A673 (cell line): ENCODE data around the gene ARF3. TPM values are rescaled to one million over a fixed set of nuclear protein-coding genes. Genes with fewer than 3 reads are reported as not detected.
A peak's percentile ranks its signal among the peaks of the same experiment; 100 is the strongest.

Source experiments
- BruUV-seq: library from RNA; stranded (reverse); fragments of 400-500 nt; replicated peaks from 2 replicates; lab custom pipeline; 2021; lab: Mats Ljungman, UMichigan
- CTCF ChIA-PET: fragments of 300-600 bp; sonication (Branson Sonifier 250); formaldehyde crosslinking; loops from one replicate; lab custom pipeline; 2022; ENCODE audit warnings: antibody characterized with exemption; lab: Charles Lee
- POLR2A ChIA-PET: fragments of 300-600 bp; sonication (Branson Sonifier 250); formaldehyde crosslinking; loops from one replicate; lab custom pipeline; 2022; ENCODE audit warnings: antibody characterized with exemption; ENCODE audit not compliant: low non-redundant PET; lab: Charles Lee
- DNase-seq: peaks from one replicate; pipeline ENCODE4 v3.0.0-alpha.2; 2015; ENCODE audit warnings: low spot score
- H3K27ac ChIP-seq: fragments of 200-600 bp; sonication (generic); 2 replicates; pipeline ENCODE4 v1.5.1; 2016; ENCODE audit warnings: mixed run types, low read depth, mild to moderate bottlenecking, mixed read lengths, antibody characterized with exemption, low read length; ENCODE audit not compliant: poor library complexity, severe bottlenecking
- H3K27me3 ChIP-seq: fragments of 200-600 bp; sonication (generic); replicated peaks from 2 replicates; pipeline ENCODE4 v1.6.1; 2017; ENCODE audit warnings: mixed run types, low read depth, mild to moderate bottlenecking, mixed read lengths, antibody characterized with exemption, low read length; ENCODE audit not compliant: insufficient read depth, poor library complexity
- H3K36me3 ChIP-seq: fragments of 200-600 bp; sonication (generic); 2 replicates; pipeline ENCODE4 v1.6.1; 2016; ENCODE audit warnings: mixed run types, mild to moderate bottlenecking, mixed read lengths, antibody characterized with exemption, low read length; ENCODE audit not compliant: insufficient read depth, poor library complexity, severe bottlenecking
- H3K4me1 ChIP-seq: fragments of 200-600 bp; sonication (generic); 2 replicates; pipeline ENCODE4 v1.6.1; 2017; ENCODE audit warnings: mixed run types, mild to moderate bottlenecking, mixed read lengths, antibody characterized with exemption, low read length; ENCODE audit not compliant: insufficient read depth, poor library complexity, severe bottlenecking
- H3K4me3 ChIP-seq: fragments of 200-600 bp; sonication (generic); 2 replicates; pipeline ENCODE4 v1.5.1; 2016; ENCODE audit warnings: low read depth, mixed run types, mild to moderate bottlenecking, mixed read lengths, low read length; ENCODE audit not compliant: poor library complexity, severe bottlenecking
- H3K9me3 ChIP-seq: fragments of 200-600 bp; sonication (generic); 2 replicates; pipeline ENCODE4 v1.6.1; 2016; ENCODE audit warnings: mixed run types, low read depth, mild to moderate bottlenecking, mixed read lengths, antibody characterized with exemption, low read length; ENCODE audit not compliant: poor library complexity, severe bottlenecking
- CTCF ChIP-seq: fragments of 300-800, 200-600 bp; sonication (generic); conservative IDR thresholded peaks from 2 replicates; pipeline ENCODE4 v1.5.1; 2017; ENCODE audit warnings: low read depth, mild to moderate bottlenecking, antibody characterized with exemption, low read length, moderate library complexity, mixed read lengths
- EZH2 ChIP-seq: fragments of 200-600 bp; sonication (generic); IDR thresholded peaks from 2 replicates; pipeline ENCODE4 v1.6.1; 2017; ENCODE audit warnings: borderline replicate concordance, low read depth, mild to moderate bottlenecking, mixed read lengths, antibody characterized with exemption, low read length; ENCODE audit not compliant: poor library complexity, severe bottlenecking
- intact Hi-C: fragments of 100-400 bp; cut with micrococcal nuclease; formaldehyde crosslinking; loops from one replicate; pipeline ENCODE4 v1.10.0; 2022; ENCODE audit not compliant: unreplicated experiment
- total RNA-seq: library from RNA; stranded (reverse); gene quantifications from 2 replicates; pipeline ENCODE4 v1.2.3, GENCODE V29; 2021

The ARF3 gene
- total RNA-seq, 1 experiment from 2014 or later: 183 TPM

DNA sequence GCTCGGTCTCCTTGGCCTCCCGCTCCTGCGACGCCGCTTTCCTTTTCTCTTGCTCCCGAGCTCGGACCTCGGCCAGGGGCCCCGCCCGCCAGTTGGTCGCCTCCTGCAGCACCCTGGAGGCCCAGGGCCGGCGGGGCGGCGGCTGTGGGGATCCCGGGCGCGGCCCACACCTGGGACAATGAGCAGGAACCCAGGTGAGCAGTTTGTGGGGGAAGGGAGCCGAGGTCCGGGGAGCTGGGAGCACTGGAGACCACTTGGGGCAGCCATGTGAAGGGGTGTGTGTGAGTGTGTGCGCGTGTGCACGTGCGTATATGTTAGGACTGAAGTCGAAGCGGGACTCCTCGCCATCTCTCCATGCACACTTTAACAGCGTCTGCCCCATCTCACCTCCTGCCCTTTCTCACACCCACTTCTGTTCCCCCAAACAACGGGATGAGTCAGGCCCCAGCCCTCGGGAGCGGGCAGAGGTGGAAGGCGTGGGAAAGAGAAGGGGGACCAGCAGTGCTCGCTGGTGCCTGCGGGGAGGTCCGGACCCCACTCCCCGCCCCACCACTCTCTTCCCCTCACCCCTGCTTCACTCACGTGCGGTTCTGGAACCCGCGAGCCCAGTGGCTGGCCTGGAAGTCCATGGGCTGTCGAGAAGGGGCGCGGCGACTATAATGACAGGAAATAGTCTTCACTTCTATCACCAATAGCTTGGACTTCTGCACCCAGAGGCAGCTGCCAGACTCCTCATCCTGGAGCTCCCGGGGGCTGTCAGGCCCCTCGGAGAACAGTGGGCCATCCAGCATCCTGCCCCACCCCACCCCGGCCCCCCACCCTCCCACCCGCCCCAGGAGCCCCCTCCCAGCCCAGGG is 41.4 kb upstream of the ARF3 start:
- TF ChIP-seq CTCF (no peak), EZH2 (no peak)
- H3K27me3 ChIP-seq: peaks cover 5% of the 10 kb centered on the region
- H3K4me1 ChIP-seq: peaks cover 28% of the 10 kb centered on the region
- DNase-seq: no peak
- H3K4me3 ChIP-seq: peak overlapping the region; percentile 42
- H3K27ac ChIP-seq: no peak overlapping the region
- H3K9me3 ChIP-seq: no peaks in the 10 kb centered on the region
- ChIA-PET CTCF (interaction anchor here (0.8 to 3.7 kb wide), 4 partner anchors 10 to 107 kb away, joined by 3 to 28 read pairs (median 4); no protein-coding TSS in a partner anchor), POLR2A (no interaction called here)
- intact Hi-C loops: no loop called here
- BruUV-seq: no TSS peak
- H3K36me3 ChIP-seq: peaks cover 4% of the 10 kb centered on the region

DNA sequence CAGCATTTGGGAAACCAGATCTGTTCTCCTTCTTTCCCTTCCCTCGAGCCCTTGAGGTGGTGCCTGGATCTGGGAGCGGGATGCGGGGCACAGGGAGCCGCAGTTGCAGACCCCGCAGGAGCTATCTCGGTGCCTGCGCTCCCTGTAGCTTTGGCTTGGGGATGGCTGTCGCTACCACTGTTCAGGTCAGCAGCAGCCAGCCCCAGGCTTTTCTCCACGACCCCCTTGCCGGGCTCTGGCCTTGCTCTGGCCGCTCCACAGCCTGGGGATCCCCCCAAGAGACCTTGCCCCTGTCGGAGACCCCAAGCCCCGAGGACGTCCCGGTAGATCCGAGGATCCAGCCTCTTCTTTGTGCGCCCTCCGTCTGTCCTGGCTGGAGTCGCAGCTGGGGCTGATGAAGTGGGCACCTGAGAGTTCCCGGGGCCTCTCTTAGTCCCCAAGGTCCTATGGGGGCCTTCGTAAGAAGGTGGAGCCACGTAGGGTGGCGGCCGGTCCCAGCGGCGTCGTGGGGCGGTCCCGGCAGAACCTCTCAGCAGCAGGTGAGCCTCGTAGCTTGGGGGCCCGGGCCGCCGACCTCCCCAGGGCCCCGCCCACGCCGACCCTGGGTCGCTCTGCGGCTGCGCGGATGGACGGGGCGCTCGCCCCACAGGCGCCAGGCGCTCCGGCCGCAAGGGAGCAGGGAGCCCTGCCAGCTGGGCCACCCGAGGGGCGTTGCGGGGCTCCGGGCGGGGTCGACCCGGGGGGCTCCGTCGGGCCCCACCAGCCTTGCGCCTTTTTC is 40.6 kb upstream of the ARF3 start:
- POLR2A ChIA-PET: no interaction called here
- Histone ChIP-seq H3K27ac (no peak overlapping the region), H3K9me3 (no peaks in the 10 kb centered on the region), H3K4me1 (peaks cover 28% of the 10 kb centered on the region), H3K27me3 (peaks cover 5% of the 10 kb centered on the region), H3K4me3 (peak overlapping the region; percentile 42), H3K36me3 (peaks cover 4% of the 10 kb centered on the region)
- CTCF ChIA-PET: interaction anchor here (0.6 to 3.7 kb wide), 7 partner anchors 10 to 123 kb away, joined by 3 to 28 read pairs (median 4); no protein-coding TSS in a partner anchor
- BruUV-seq: no TSS peak
- TF ChIP-seq EZH2 (no peak), CTCF (no peak)
- no peak for DNase-seq
- intact Hi-C loops: no loop called here

DNA sequence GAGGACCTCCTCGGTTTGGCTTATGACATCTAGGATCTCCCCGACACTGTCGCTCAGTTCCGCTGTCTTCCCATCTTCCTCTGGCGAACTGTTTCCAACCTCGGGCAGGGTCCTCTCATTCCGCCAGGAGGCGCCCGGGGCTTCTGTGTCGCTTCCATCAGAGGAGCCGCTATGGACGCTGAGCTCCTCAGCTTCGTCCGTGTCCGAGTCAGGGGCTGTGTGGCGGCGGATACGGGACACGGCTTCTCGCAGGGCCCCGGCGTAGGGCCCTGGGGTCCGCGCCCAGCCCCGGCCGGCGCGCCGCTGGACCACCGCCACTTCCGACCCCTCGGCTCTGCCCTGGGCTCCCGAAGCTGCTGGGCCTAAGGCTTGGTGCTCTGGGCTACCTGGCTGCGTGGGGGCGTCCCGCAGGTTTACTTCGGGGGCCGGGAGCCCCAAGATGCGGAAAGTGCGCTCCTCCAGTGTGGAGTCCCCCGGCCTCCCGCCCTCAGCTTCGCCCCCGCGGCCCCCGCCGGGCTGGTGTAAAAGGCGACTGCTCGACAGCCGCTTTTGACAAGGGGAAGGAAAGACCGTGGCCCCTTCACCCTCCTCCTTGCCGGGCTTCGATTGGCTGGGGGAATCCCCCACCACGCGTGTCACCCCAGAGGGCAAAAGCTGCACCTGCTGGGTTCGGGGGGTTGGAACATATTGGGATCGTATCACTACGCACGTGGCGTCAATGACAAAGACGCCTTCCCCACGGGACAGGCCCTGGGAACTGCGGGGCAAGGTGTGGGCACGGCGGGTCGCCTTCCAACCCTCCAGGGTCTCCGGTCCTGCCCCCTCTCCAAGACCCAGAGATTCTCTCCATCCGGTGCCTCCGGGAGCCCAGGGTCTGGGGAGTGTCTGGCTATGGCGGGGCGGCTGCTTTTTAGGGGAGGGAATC is 39.8 kb upstream of the ARF3 start:
- H3K27me3 ChIP-seq: peaks cover 5% of the 10 kb centered on the region
- TF ChIP-seq EZH2 (no peak), CTCF (peak; percentile 85)
- POLR2A ChIA-PET: no interaction called here

More for the DNA sequence above, 39.8 kb upstream of the ARF3 start:
- Histone ChIP-seq H3K36me3 (no peaks in the 10 kb centered on the region), H3K9me3 (no peaks in the 10 kb centered on the region), H3K27ac (no peak overlapping the region), H3K4me3 (peak overlapping the region; percentile 42), H3K4me1 (peaks cover 28% of the 10 kb centered on the region)
- peak; percentile 87 for DNase-seq
- CTCF ChIA-PET: interaction anchor here (0.5 to 1.9 kb wide), 16 partner anchors 8 to 695 kb away, joined by 3 to 17 read pairs (median 4); no protein-coding TSS in a partner anchor
- BruUV-seq: no TSS peak
- intact Hi-C loops: no loop called here
